A673 (cell line): ENCODE data around the gene TBC1D22A.

Source experiments
- CTCF ChIP-seq: fragments of 300-800, 200-600 bp; sonication (generic); conservative IDR thresholded peaks from 2 replicates; pipeline ENCODE4 v1.5.1; 2017; ENCODE audit warnings: low read depth, mild to moderate bottlenecking, antibody characterized with exemption, low read length, moderate library complexity, mixed read lengths
- EZH2 ChIP-seq: fragments of 200-600 bp; sonication (generic); IDR thresholded peaks from 2 replicates; pipeline ENCODE4 v1.6.1; 2017; ENCODE audit warnings: borderline replicate concordance, low read depth, mild to moderate bottlenecking, mixed read lengths, antibody characterized with exemption, low read length; ENCODE audit not compliant: poor library complexity, severe bottlenecking

GRCh38 chr22:47188261-47189055, 426.0 kb downstream of the TBC1D22A start:
- TF ChIP-seq CTCF = no peak
- no peak for TF ChIP-seq EZH2
